GM23338 (cell line): ENCODE results near the gene CNN2. TPM values are rescaled to one million over a fixed set of nuclear protein-coding genes. Genes with fewer than 3 reads are reported as not detected.

ENCODE experiments used
- ATAC-seq: fragments of 200-7000 bp; cut with Tn5 transposase; 3 replicates; pipeline ENCODE4 v1.9.1; 2020
- DNase-seq: peaks from one replicate; pipeline ENCODE4 v3.0.0-alpha.2; 2015; ENCODE audit warnings: low spot score
- H2AFZ ChIP-seq: fragments of 200-600 bp; sonication (generic); 2 replicates; pipeline ENCODE4 v1.8.0; 2016; ENCODE audit warnings: antibody characterized with exemption, mild to moderate bottlenecking, moderate library complexity
- H3F3A ChIP-seq: fragments of 200-600 bp; sonication (generic); replicated peaks from 2 replicates; pipeline ENCODE4 v1.8.0; 2017; ENCODE audit warnings: antibody characterized with exemption, mixed run types, low read depth
- H3K27ac ChIP-seq: fragments of 200-600 bp; sonication (generic); 2 replicates; pipeline ENCODE4 v1.6.1; 2016; ENCODE audit warnings: low read depth
- H3K27me3 ChIP-seq: fragments of 200-600 bp; sonication (generic); 2 replicates; pipeline ENCODE4 v1.8.0; 2016; ENCODE audit warnings: mild to moderate bottlenecking, mixed run types, moderate library complexity; ENCODE audit not compliant: insufficient read depth
- H3K36me3 ChIP-seq: fragments of 200-600 bp; sonication (generic); 2 replicates; pipeline ENCODE4 v1.8.0; 2016; ENCODE audit warnings: mild to moderate bottlenecking; ENCODE audit not compliant: insufficient read depth
- H3K4me1 ChIP-seq: fragments of 200-600 bp; sonication (generic); 2 replicates; pipeline ENCODE4 v1.8.0; 2016; ENCODE audit warnings: mild to moderate bottlenecking, moderate library complexity; ENCODE audit not compliant: insufficient read depth
- H3K4me2 ChIP-seq: fragments of 200-600 bp; sonication (generic); 2 replicates; pipeline ENCODE4 v1.7.1; 2017; ENCODE audit warnings: mixed run types
- H3K4me3 ChIP-seq: fragments of 200-600 bp; sonication (generic); 2 replicates; pipeline ENCODE4 v1.6.1; 2016; ENCODE audit warnings: mixed run types
- H3K79me2 ChIP-seq: fragments of 200-600 bp; sonication (generic); replicated peaks from 2 replicates; pipeline ENCODE4 v1.8.0; 2017; ENCODE audit warnings: mild to moderate bottlenecking; ENCODE audit not compliant: insufficient read depth
- H3K9me2 ChIP-seq: fragments of 200-600 bp; sonication (generic); 2 replicates; pipeline ENCODE4 v1.8.0; 2017; ENCODE audit not compliant: insufficient read depth
- H4K20me1 ChIP-seq: fragments of 200-600 bp; sonication (generic); replicated peaks from 2 replicates; pipeline ENCODE4 v1.8.0; 2017; ENCODE audit warnings: mild to moderate bottlenecking; ENCODE audit not compliant: insufficient read depth
- H3K27ac Mint-ChIP-seq: 2 replicates; pipeline ENCODE4 v1.8.0; 2020; ENCODE audit warnings: inconsistent platforms, mild to moderate bottlenecking, moderate library complexity, mixed read lengths
- H3K27me3 Mint-ChIP-seq: 3 replicates; pipeline ENCODE4 v1.8.0; 2022; ENCODE audit warnings: low read depth, mild to moderate bottlenecking, moderate library complexity, mixed read lengths, inconsistent platforms; ENCODE audit not compliant: insufficient read depth, poor library complexity
- H3K36me3 Mint-ChIP-seq: 3 replicates; pipeline ENCODE4 v1.8.0; 2021; ENCODE audit warnings: low read depth, mild to moderate bottlenecking, inconsistent platforms, moderate library complexity, mixed read lengths
- H3K4me1 Mint-ChIP-seq: 3 replicates; pipeline ENCODE4 v1.8.0; 2020; ENCODE audit warnings: mild to moderate bottlenecking, inconsistent platforms, mixed read lengths
- H3K4me3 Mint-ChIP-seq: 3 replicates; pipeline ENCODE4 v1.8.0; 2021; ENCODE audit warnings: moderate library complexity, mild to moderate bottlenecking, inconsistent platforms, mixed read lengths
- H3K9me3 Mint-ChIP-seq: 3 replicates; pipeline ENCODE4 v1.8.0; 2020; ENCODE audit warnings: moderate library complexity, mild to moderate bottlenecking, inconsistent platforms, mixed read lengths
- CTCF ChIP-seq, 2 experiments: fragments of 200-600 bp in 1 of 2; sonication (generic) in 1 of 2; conservative IDR thresholded peaks; 2 replicates each; pipeline versions ENCODE4 v1.5.1 to v1.6.1; 2016 to 2017; ENCODE audit warnings: antibody characterized with exemption in 2 of 2, low read depth in 2 of 2, mild to moderate bottlenecking in 2 of 2, moderate library complexity in 1 of 2
- ETS1 ChIP-seq: IDR thresholded peaks from 2 replicates; pipeline ENCODE4 v1.6.1; 2016; ENCODE audit warnings: antibody characterized with exemption
- POLR2AphosphoS5 ChIP-seq: IDR thresholded peaks from 2 replicates; pipeline ENCODE4 v1.6.1; 2016; ENCODE audit warnings: antibody characterized with exemption, low read depth
- STAT1 ChIP-seq: IDR thresholded peaks from one replicate; pipeline ENCODE4 v1.6.1; 2016; ENCODE audit warnings: antibody characterized with exemption; ENCODE audit not compliant: unreplicated experiment
- ZNF331 ChIP-seq: fragments of 250-450 bp; sonication (Bioruptor Pico); IDR thresholded peaks from 2 replicates; pipeline ENCODE4 v1.5.0; 2020; ENCODE audit warnings: low read depth, mild to moderate bottlenecking, moderate library complexity
- ZNF462 ChIP-seq: fragments of 250-450 bp; sonication (Bioruptor Pico); IDR thresholded peaks from 2 replicates; pipeline ENCODE4 v1.5.0; 2020; ENCODE audit warnings: mild to moderate bottlenecking, moderate library complexity
- polyA plus RNA-seq: library from polyadenylated mRNA; unstranded; fragments of >200 nt; fragmentation: Nextera tagmentation; extraction: Ambion mirVana; gene quantifications from 2 replicates; pipeline ENCODE4 v1.2.1, GENCODE V29; 2016
- total RNA-seq: library from RNA; depleted of rRNA; stranded (reverse); fragments of >200 nt; shearing (Covaris generic); gene quantifications from 2 replicates; pipeline ENCODE4 v1.2.3, GENCODE V29; 2014

CNN2 gene
- total and polyA plus RNA-seq, 2 experiments from 2014 or later: 330 to 392 TPM

- TF ChIP-seq ETS1 (no peak), ZNF331 (CRISPR knock-in tag) (no peak), ZNF462 (no peak)
Measured at GRCh38 chr19:1082928-1083816, 56.8 kb downstream of the CNN2 start (continued).

GRCh38 chr19:1084024-1084868 is 57.8 kb downstream of the CNN2 start:
- no peak overlapping the region for H3K27ac Mint-ChIP-seq
- H3K36me3 ChIP-seq: no peaks in the 10 kb centered on the region; the same call in 1 of the 2 replicates
- DNase-seq: no peak
- no peak overlapping the region for H3K4me3 ChIP-seq
- H3K27me3 Mint-ChIP-seq: peaks cover 21% of the 10 kb centered on the region
- H3K4me3 Mint-ChIP-seq: no peak overlapping the region
- no peaks in the 10 kb centered on the region for H3K4me1 Mint-ChIP-seq
- peaks cover 37% of the 10 kb centered on the region; the same call in 1 of the 2 replicates for H3F3A ChIP-seq
- H3K27me3 ChIP-seq: no peaks in the 10 kb centered on the region
- peaks cover 53% of the 10 kb centered on the region for H3K36me3 Mint-ChIP-seq
- H3K4me2 ChIP-seq: no peak overlapping the region
- H3K4me1 ChIP-seq: no peaks in the 10 kb centered on the region; the same call in 1 of the 2 replicates
- no peaks in the 10 kb centered on the region; the same call in 2 of the 3 replicates for H3K9me3 Mint-ChIP-seq
- H4K20me1 ChIP-seq: peaks cover 3% of the 10 kb centered on the region; the same call in 1 of the 2 replicates
- H3K9me2 ChIP-seq: no peaks in the 10 kb centered on the region
- no peak for ATAC-seq
- no peak overlapping the region for H3K27ac ChIP-seq
- H2AFZ ChIP-seq: no peak overlapping the region
- H3K79me2 ChIP-seq: no peaks in the 10 kb centered on the region
- peak; percentile 15; the same call in 1 of the 2 replicates for TF ChIP-seq POLR2AphosphoS5
- TF ChIP-seq STAT1: no peak
- TF ChIP-seq CTCF (conservative IDR thresholded peaks at IDR 0.05; ENCODE audit: low read depth in 2 of 2): no peak
- no peak for TF ChIP-seq ZNF331 (CRISPR knock-in tag)
